HG03039 (cell line): ENCODE measurements around the gene SNTG2.

Experiments
- ATAC-seq: cut with Tn5 transposase; IDR thresholded peaks from one replicate; pipeline ENCODE4 v1.9.1; 2021; ENCODE audit warnings: mild to moderate bottlenecking, moderate library complexity; ENCODE audit not compliant: unreplicated experiment

The SNTG2 gene

GRCh38 chr2:926259-926793, 24.3 kb upstream of the SNTG2 start:
- ATAC-seq: no peak

GRCh38 chr2:926896-927295, 23.8 kb upstream of the SNTG2 start:
- ATAC-seq: no peak

- ATAC-seq: no peak
Observed at GRCh38 chr2:929011-929735, 21.5 kb upstream of the SNTG2 start.

GRCh38 chr2:929925-930324, 20.7 kb upstream of the SNTG2 start:
- ATAC-seq: no peak

- no peak for ATAC-seq
Observed at GRCh38 chr2:930935-931334, 19.7 kb upstream of the SNTG2 start.

GRCh38 chr2:932320-933115, 18.1 kb upstream of the SNTG2 start:
- no peak for ATAC-seq

GRCh38 chr2:933734-934295, 16.8 kb upstream of the SNTG2 start:
- ATAC-seq: no peak

- no peak for ATAC-seq
Observed at GRCh38 chr2:937530-937929, 13.1 kb upstream of the SNTG2 start.

GRCh38 chr2:938181-939005, 12.3 kb upstream of the SNTG2 start:
- ATAC-seq: no peak

GRCh38 chr2:939936-940601, 10.6 kb upstream of the SNTG2 start:
- no peak for ATAC-seq

- ATAC-seq: no peak
Observed at GRCh38 chr2:941871-942270, 8.8 kb upstream of the SNTG2 start.

- ATAC-seq: no peak
Observed at GRCh38 chr2:942775-943460, 7.7 kb upstream of the SNTG2 start.

- no peak for ATAC-seq
Observed at GRCh38 chr2:943461-943797, 7.2 kb upstream of the SNTG2 start.

- ATAC-seq: no peak
Observed at GRCh38 chr2:943821-944220, 6.8 kb upstream of the SNTG2 start.

GRCh38 chr2:944693-945092, 6.0 kb upstream of the SNTG2 start:
- no peak for ATAC-seq

- no peak for ATAC-seq
Observed at GRCh38 chr2:945104-945503, 5.5 kb upstream of the SNTG2 start.

GRCh38 chr2:946073-946948, 4.3 kb upstream of the SNTG2 start:
- ATAC-seq: peak; percentile 48

GRCh38 chr2:949384-950079, 1.1 kb upstream of the SNTG2 start:
- no peak for ATAC-seq
